Endometrial microvascular endothelial cells (primary cell): ENCODE results near the gene VSTM4. TPM values are rescaled to one million over a fixed set of nuclear protein-coding genes. Genes with fewer than 3 reads are reported as not detected.

Source experiments
- in situ Hi-C: cut with HindIII; loops from 2 replicates; pipeline ENCODE4 v1.10.0; 2017; ENCODE audit warnings: low sequenced_read_pairs, low pct_unique_long_range_greater_than_20kb; ENCODE audit errors: inconsistent ontology term
- total RNA-seq: library from RNA; depleted of rRNA; stranded (reverse); fragments of >200 nt; gene quantifications from one replicate; pipeline ENCODE4 v1.2.3, GENCODE V29; 2015; ENCODE audit errors: inconsistent ontology term

Gene VSTM4
- total RNA-seq, 1 donor from 2014 or later, result 0.56 TPM

GRCh38 chr10:48965460-48965859, 149.9 kb downstream of the VSTM4 start:
- in situ Hi-C loops, result no loop called here

Other genes with a start within 250 kb of the VSTM4 start
- gene LRRC18, start 175.7 kb downstream of the VSTM4 start, total RNA-seq, result not detected
- gene FAM170B, start 18.5 kb upstream of the VSTM4 start, total RNA-seq, result not detected
- 0.19 TPM for gene TMEM273, start 72.9 kb upstream of the VSTM4 start, total RNA-seq
- gene C10orf71, start 183.6 kb upstream of the VSTM4 start, total RNA-seq, result not detected